Measurements from ENCODE around the gene MICAL3. TPM values are rescaled to one million over a fixed set of nuclear protein-coding genes. Genes with fewer than 3 reads are reported as not detected.

The MICAL3 gene
- polyA plus RNA-seq, 3 donors, result 0.23 to 0.84 TPM; not detected in 1

DNA sequence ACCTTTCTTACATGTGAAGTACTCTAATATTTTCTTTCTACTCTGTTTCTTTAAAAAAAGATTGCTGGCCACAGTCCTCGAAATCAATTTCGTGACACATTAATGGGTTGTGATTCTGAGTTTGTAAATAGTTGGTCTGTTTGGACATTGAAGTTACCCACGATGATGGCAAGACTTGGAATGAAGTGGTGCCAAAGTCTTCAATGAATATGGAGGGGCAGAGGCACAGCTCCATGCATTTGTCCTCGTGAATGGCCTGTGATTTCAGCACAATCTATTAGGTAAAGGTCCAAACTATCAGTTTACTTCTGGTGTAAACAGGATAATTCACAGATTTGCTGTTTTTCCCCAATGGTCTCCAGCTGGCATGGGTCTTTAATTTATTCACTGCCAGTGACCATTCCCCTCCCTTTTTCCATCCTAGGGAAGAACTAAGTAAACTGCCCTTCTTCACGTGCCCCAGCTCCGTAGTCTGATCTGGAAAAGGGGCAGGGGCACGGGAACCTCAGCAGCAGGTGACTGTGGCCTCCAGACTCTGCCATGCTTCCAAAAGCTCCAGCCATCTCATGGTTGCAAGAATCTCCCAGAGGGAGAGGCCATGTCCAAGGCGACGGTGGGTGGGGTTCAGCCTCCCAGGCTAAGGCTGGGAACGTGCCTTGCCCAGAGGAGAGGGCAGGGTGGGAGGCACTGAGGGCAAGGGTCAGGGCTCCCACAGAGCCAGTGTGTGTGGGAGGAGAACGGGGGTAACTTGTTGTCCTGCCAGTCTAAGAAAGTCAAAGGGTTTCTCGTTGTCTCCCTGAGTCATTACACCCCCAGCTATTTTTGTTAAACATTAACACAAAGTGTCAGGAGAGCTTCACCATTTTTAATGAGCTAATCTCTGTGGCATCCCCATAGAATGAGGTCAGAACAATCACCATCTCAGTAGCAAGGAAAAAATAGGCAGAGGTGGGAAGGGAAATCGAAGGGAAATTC lies 36.6 kb upstream of the MICAL3 start:
- Histone ChIP-seq H4K20me1 (ENCODE audit: insufficient read depth, low read length) (no peaks in the 10 kb centered on the region), H3K4me2 (replicated peaks; ENCODE audit: extremely low read depth, low read length, poor library complexity, severe bottlenecking) (no peak overlapping the region)

DNA sequence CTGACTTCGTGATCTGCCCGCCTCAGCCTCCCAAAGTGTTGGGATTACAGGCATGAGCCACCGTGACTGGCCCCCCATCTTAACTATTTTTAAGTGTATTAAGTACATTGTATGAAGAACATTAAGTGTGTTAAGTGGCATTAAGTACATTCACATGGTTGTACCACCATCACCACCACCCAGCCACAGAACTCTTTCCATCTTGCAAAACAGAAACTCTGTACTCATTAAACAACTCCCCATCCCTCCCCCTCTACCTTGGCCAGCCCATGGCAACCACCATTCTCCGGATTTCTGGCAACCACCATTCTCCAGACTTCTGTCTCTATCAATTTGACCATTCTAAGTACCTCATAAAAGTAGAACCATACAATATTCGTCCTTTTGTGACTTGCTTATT lies 35.6 kb upstream of the MICAL3 start:
- Mint-ChIP-seq H3K9me3 (peaks cover 0 to 8% (median 0%) of the 10 kb centered on the region in 7 donors), H3K36me3 (no peaks in the 10 kb centered on the region), H3K4me3 (no peak overlapping the region), H3K4me1 (peaks cover under 1% of the 10 kb centered on the region), H3K27ac (no peak overlapping the region), H3K27me3 (ENCODE audit: low read depth in 3 of 3) (peaks cover 4 to 13% (median 7%) of the 10 kb centered on the region in 3 donors)
- Histone ChIP-seq H3K27me3 (ENCODE audit: control insufficient read depth in 2 of 2, insufficient read depth in 2 of 2, low read length in 2 of 2) (no peaks in the 10 kb centered on the region), H4K20me1 (ENCODE audit: insufficient read depth, low read length) (no peaks in the 10 kb centered on the region), H3K9me3 (replicated peaks in 1 of 2; ENCODE audit: control insufficient read depth in 1 of 2, insufficient read depth in 1 of 2, low read length in 2 of 2) (no peaks in the 10 kb centered on the region), H3K4me3 (replicated peaks in 1 of 3; ENCODE audit: low read depth in 2 of 3, low read length in 3 of 3) (no peak overlapping the region), H3K79me2 (ENCODE audit: insufficient read depth, low read length) (no peaks in the 10 kb centered on the region), H3K36me3 (replicated peaks in 1 of 2; ENCODE audit: control insufficient read depth in 1 of 2, insufficient read depth in 2 of 2, low read length in 2 of 2) (no peaks in the 10 kb centered on the region), H2AFZ (ENCODE audit: insufficient read depth, low read depth, low read length, poor library complexity, severe bottlenecking) (no peak overlapping the region), H3K4me2 (replicated peaks; ENCODE audit: extremely low read depth, low read length, poor library complexity, severe bottlenecking) (no peak overlapping the region), H3K9ac (ENCODE audit: insufficient read depth, low read length, poor library complexity, severe bottlenecking) (no peak overlapping the region), H3K4me1 (ENCODE audit: control insufficient read depth in 1 of 2, insufficient read depth in 2 of 2, low read length in 2 of 2) (no peaks in the 10 kb centered on the region), H3K27ac (ENCODE audit: low read depth in 1 of 2, low read length in 2 of 2) (no peak overlapping the region)
- no peak for DNase-seq
- intact Hi-C loops (cut with micrococcal nuclease), result no loop called here
- 79% methylated on average over 2 of the region's 5 CpGs for WGBS (ENCODE audit: insufficient coverage)
- TF ChIP-seq, protein P1, sequence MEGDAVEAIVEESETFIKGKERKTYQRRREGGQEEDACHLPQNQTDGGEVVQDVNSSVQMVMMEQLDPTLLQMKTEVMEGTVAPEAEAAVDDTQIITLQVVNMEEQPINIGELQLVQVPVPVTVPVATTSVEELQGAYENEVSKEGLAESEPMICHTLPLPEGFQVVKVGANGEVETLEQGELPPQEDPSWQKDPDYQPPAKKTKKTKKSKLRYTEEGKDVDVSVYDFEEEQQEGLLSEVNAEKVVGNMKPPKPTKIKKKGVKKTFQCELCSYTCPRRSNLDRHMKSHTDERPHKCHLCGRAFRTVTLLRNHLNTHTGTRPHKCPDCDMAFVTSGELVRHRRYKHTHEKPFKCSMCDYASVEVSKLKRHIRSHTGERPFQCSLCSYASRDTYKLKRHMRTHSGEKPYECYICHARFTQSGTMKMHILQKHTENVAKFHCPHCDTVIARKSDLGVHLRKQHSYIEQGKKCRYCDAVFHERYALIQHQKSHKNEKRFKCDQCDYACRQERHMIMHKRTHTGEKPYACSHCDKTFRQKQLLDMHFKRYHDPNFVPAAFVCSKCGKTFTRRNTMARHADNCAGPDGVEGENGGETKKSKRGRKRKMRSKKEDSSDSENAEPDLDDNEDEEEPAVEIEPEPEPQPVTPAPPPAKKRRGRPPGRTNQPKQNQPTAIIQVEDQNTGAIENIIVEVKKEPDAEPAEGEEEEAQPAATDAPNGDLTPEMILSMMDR (IDR thresholded peaks at IDR 0.05), result no peak

More for the DNA sequence above, 36.6 kb upstream of the MICAL3 start:
- H3K27me3 Mint-ChIP-seq (ENCODE audit: low read depth in 3 of 3), result peaks cover 7 to 21% (median 8%) of the 10 kb centered on the region in 3 donors
- TF ChIP-seq, protein P1 (IDR thresholded peaks at IDR 0.05), result no peak
- H3K36me3 Mint-ChIP-seq, result no peaks in the 10 kb centered on the region
- Histone ChIP-seq H3K4me1 (ENCODE audit: control insufficient read depth in 1 of 2, insufficient read depth in 2 of 2, low read length in 2 of 2) (no peaks in the 10 kb centered on the region), H3K9ac (ENCODE audit: insufficient read depth, low read length, poor library complexity, severe bottlenecking) (no peak overlapping the region), H3K27ac (ENCODE audit: low read depth in 1 of 2, low read length in 2 of 2) (no peak overlapping the region), H3K79me2 (ENCODE audit: insufficient read depth, low read length) (no peaks in the 10 kb centered on the region), H2AFZ (ENCODE audit: insufficient read depth, low read depth, low read length, poor library complexity, severe bottlenecking) (no peak overlapping the region), H3K36me3 (replicated peaks in 1 of 2; ENCODE audit: control insufficient read depth in 1 of 2, insufficient read depth in 2 of 2, low read length in 2 of 2) (no peaks in the 10 kb centered on the region), H3K27me3 (ENCODE audit: control insufficient read depth in 2 of 2, insufficient read depth in 2 of 2, low read length in 2 of 2) (no peaks in the 10 kb centered on the region), H3K4me3 (replicated peaks in 1 of 3; ENCODE audit: low read depth in 2 of 3, low read length in 3 of 3) (no peak overlapping the region), H3K9me3 (replicated peaks in 1 of 2; ENCODE audit: control insufficient read depth in 1 of 2, insufficient read depth in 1 of 2, low read length in 2 of 2) (no peaks in the 10 kb centered on the region)
- intact Hi-C loops (cut with micrococcal nuclease), result no loop called here
- H3K4me1 Mint-ChIP-seq, result peaks cover 8% of the 10 kb centered on the region
- H3K9me3 Mint-ChIP-seq, result peaks cover 0 to 5% (median 0%) of the 10 kb centered on the region in 7 donors
- H3K4me3 Mint-ChIP-seq, result no peak overlapping the region
- H3K27ac Mint-ChIP-seq, result no peak overlapping the region
- no peak for DNase-seq
- WGBS (ENCODE audit: insufficient coverage), result 91% methylated on average over 10 of the region's 13 CpGs

Data from CD14-positive monocyte (primary cell).